Embryonic facial prominence (tissue), 1 donor: ENCODE results near the gene FBLN1.
"Not testable (repeated sequence)": the region's sequence is repeated elsewhere in the genome, so short reads cannot be mapped to it uniquely, and the experiment has no call there.

ENCODE experiments used
- DNase-seq: peaks from one replicate; pipeline ENCODE4 v3.0.0-alpha.2; 2016; ENCODE audit errors: extremely low spot score

FBLN1 gene

DNA sequence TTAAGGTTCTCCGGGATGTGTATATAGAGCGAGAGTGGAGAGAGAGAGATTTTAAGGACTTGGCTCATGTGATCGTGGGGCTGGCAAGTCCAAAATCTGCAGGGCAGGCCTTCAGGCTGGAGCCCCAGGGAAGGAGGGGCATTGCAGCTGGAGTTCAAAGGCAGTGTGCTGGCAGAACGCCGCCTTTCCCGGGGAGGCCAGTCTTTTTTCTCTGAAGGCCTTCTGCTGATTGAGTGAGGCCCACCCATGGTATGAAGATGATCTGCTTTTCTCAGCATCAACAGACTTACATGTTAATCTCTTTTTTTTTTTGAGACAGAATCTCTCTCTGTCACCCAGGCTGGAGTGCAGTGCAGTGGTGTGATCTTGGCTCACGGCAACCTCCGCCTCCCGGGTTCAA, 25.4 kb downstream of the FBLN1 start:
- no peak for DNase-seq

- DNase-seq, result no peak
These were observed 26.4 kb downstream of the FBLN1 start for GRCh38 chr22:45529105-45529504.

DNA sequence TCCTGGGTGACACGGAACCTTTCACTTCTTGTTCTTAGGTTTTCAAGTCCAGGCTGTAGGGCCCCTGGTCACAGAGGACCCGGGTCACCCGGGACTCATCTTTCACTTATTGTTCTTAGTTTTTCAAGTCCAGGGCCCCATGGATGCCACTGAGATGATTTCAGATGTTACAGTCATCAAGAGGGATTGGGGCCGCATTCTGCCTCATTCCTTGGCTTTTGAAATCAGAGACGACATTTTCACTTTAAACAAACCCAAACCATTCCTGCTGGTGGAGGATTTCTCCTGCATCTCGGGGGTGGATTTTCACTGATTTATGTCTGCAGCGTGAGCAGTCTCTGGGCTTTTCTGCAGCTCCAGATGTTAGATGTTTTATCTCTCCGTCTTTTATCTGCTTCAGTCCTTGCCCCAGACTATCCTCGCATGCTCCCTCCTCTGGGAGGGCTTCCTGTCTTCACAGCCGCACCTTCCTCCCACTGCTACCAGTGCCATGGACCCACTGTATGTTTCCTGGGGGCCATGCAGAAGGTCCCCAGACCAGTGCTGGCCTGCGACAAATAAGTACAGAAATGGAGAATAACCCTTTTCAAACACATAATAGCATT, 27.4 kb downstream of the FBLN1 start:
- DNase-seq, result no peak

GRCh38 chr22:45531441-45532234, 29.0 kb downstream of the FBLN1 start:
- DNase-seq, result no peak

DNA sequence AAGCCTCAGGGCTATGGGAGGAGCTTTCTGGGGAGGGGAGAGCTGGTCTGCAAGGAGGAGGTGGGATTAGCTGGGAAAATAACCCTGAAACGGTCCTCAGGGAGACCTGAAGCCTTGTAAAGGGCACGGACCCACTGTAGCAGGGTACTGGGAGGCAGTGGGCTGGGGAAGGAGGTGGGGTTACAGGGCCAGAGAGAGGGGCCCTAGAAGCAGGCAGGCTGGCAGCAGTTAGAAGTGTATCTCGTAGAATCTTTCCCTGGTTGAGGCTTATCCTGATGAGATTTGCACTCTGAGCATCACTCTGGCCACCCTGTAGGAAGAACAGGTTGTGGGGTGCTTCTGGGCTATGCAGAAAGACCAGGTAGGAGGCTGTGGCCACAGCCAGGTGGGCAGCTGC, 29.6 kb downstream of the FBLN1 start:
- no peak for DNase-seq

GRCh38 chr22:45533703-45534102, 31.0 kb downstream of the FBLN1 start:
- DNase-seq, result no peak

GRCh38 chr22:45534339-45535192, 31.9 kb downstream of the FBLN1 start:
- peak; percentile 64 for DNase-seq

DNA sequence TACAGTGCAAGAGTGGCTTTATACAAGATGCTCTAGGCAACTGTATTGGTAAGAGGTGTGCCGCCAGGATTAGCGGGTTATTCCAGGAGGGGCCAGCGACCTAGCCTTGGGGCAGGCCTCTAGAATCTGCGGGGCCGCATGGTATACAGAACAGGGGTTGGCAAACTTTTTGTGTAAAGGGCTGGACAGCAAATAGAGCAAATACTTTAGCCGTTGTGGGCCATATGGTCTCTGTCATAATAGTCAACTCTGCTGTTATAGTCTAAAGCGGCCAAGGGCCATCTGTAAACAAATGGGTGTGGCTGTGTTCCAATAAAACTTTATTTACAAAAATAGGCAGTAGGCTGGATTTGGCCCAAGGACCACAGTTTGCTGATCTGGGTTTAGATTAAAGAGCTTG, 32.6 kb downstream of the FBLN1 start:
- DNase-seq, result no peak

GRCh38 chr22:45535835-45536234, 33.2 kb downstream of the FBLN1 start:
- not testable (repeated sequence) for DNase-seq

GRCh38 chr22:45537734-45538181, 35.1 kb downstream of the FBLN1 start:
- peak; percentile 46 for DNase-seq

DNA sequence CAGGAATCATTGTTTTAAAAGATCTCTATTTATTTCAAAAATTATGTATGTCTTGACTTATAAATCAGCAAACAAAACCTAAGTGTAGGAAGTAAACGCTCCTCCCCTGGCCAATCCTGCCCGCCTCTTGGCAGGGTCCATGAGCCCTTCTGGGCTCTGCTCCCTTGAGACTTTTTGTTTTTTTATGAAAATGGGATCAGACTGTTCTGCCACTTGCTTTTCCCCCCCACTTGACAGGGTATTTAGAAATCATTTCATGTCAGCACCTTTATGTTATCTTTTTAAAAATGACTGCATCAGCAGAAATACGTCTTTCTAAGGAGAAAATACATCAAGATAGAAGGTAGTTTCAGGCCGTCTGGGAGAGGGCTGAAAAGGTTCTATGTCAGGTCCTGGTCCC, 35.6 kb downstream of the FBLN1 start:
- DNase-seq, result no peak

DNA sequence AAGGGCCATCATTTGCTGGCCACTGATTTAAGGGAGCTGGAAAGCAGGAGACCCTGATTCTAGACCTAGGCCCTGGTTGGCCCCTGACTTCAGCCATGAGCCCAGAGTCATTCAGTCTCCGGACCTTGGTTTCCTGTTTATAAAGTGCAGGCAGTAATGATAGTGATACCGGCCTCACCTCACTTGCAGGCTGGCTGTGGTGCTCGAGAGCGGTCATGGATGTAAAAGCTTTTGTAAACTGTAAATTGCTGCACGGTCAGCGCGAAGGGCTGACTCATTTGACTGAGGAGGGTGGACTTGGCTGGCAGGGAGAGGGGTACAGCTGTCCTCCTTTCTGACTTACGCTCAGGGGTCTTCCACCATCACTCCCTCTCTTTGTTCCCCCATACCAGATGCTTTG, 37.4 kb downstream of the FBLN1 start:
- no peak for DNase-seq

DNA sequence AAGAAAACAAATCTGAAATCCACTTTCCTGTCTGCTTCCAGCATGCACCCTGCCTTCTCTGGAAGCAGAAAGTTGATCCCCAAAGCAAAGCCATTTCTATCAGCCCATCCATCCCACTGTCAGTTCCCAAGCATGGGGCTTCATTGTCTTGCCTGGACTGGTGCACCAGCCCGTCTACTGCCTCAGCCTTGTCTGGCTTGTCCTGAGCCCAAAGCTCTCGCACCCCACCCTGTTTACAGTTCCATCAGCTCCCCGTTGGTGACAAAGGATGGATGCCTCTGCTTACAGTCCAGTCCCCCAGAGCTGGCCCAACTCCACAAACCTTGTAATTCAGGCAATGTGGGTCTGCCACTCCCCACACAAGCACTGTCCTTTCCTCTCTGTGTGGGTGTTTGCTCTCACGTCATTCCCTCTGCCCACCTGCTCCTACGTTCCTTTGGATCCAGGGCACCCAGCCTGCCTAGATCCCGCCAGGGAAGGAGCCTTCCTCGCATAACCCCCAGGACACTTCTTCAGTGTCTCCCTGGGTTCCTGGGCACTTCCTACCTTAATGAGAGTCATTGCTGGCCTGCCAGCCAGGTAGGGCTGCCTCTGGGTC, 38.8 kb downstream of the FBLN1 start:
- DNase-seq, result no peak

GRCh38 chr22:45542001-45542520, 39.4 kb downstream of the FBLN1 start:
- DNase-seq, result no peak

DNA sequence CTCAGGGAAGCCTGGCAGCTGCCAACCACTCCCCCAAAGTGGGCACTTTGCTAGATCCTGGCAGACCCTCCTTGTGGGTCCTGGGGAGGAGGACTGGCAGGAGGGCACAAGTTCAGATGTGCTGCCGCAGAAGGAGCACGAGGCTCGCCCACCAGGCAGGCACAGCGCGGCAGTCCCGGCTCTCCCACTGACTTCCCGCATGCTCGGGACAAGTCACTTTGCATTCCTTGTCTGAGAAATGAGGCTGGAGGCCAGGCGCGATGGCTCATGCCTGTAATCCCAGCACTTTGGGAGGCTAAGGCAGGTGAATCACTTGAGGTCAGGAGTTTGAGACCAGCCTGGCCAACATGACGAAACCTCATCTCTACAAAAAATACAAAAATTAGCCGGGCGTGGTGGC, 40.1 kb downstream of the FBLN1 start:
- not testable (repeated sequence) for DNase-seq

- no peak for DNase-seq
These were observed 40.6 kb downstream of the FBLN1 start for GRCh38 chr22:45543243-45543642.

DNA sequence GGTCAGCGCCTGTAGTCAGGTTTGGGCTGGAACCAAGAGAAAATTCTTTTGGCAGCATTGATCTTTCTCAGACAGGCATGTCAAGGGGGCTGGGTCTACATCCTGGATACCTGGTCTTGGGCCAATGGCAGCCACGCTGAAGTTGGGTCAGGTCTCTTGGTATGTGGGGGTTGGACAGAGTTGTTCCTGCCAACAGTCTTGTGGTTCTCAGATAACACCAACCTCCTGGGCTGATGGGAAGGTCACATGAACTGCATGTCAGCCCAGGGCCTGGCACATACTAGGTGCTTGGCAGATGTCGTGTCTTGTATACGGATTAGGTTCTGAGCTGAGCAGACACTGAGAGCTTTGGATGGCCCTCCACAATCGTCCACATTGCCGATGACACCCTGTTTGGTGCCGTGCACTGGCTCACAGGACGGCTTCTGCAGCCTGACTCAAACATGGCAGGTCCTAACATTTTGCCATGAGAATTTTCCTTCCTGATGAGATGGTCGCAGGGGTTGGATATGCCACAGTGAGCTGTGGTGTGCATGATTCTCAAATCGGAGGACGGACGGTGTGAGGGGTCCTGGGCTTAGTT, 42.0 kb downstream of the FBLN1 start:
- no peak for DNase-seq

DNA sequence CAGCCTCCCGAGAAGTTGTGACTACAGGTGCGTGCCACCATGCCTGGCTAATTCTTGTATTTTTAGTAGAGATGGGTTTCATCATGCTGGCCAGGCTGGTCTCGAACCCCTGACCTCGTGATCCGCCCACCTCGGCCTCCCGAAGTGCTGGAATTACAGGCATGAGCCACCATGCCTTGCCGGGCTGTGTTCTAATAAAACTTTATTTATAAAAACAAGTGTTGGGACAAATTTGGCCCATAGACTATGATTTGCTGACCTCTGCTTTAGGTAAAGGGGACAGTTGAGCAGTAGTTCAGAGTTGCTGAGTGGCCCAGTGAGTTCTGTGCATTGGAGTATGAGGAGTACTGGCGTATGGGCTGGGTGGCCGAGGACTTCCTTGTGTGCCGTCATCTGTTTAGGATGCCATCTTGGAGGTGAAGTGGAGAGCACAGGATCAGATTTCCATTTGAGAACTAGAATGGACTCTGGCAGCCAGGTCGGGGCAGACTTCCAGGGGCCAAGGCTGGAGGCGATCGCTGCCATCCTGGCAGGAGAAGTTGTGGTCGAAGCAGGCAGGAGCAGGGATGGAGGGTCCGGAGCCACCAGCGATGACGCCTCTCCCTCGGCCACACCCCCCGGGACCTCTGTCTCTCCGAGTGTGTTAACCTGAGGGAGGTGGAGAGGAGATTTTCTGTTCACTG, 43.8 kb downstream of the FBLN1 start:
- no peak for DNase-seq

GRCh38 chr22:45547016-45547345, 44.3 kb downstream of the FBLN1 start:
- no peak for DNase-seq

- no peak for DNase-seq
These were observed 45.0 kb downstream of the FBLN1 start for GRCh38 chr22:45547731-45548130.

DNA sequence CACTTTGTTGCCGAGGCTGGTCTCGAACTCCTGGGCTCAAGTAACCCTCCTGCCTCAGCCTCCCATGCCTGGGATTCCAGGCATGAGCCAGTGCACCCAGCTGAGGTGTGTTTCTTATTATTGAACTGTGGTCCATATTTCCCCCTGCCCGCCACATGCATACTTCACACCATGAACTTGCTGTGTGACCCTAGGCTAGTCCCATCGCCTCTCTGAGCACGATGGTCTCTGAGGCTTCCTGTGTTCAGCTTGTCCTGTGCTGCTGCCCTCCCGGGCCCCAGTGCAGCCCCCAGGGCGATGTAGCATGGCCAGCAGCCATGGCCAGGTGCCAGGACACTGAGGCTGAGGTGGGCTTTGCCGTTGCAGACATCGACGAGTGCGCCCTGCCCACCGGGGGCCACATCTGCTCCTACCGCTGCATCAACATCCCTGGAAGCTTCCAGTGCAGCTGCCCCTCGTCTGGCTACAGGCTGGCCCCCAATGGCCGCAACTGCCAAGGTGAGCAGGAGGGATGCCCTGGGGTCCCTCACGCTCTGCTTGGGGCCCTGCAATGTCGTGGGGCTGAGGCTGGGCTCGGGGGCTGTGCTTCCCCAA, 45.7 kb downstream of the FBLN1 start:
- no peak for DNase-seq
